ENCODE results near the gene SLC49A4.

Gene SLC49A4

GRCh38 chr3:122926322-122926721 lies 131.5 kb downstream of the SLC49A4 start (continued):
- TF ChIP-seq ZNF112 (tag by site-specific recombination; IDR thresholded peaks at IDR 0.05) (no peak), ZNF707 (tag by site-specific recombination; IDR thresholded peaks at IDR 0.05) (no peak), TCF7L2 (IDR thresholded peaks at IDR 0.05; ENCODE audit: borderline replicate concordance, low read depth, low read length) (no peak), ZFP69B (tag by site-specific recombination; IDR thresholded peaks at IDR 0.05) (no peak)

GRCh38 chr3:122926811-122927210 lies 131.9 kb downstream of the SLC49A4 start:
- CTCF ChIA-PET: no interaction called here
- H3K27ac ChIP-seq (ENCODE audit: extremely low read depth, low read depth, low read length): no peak overlapping the region
- H3K36me3 ChIP-seq (ENCODE audit: control insufficient read depth in 2 of 2, insufficient read depth in 1 of 2, low read length in 2 of 2): no peaks in the 10 kb centered on the region
- peak; percentile 64; the same call in 1 of the 2 replicates for TF ChIP-seq ZNF768 (tag by site-specific recombination; IDR thresholded peaks at IDR 0.05)
- no peak for TF ChIP-seq ZNF548 (tag by site-specific recombination; IDR thresholded peaks at IDR 0.05)
- H3K4me3 ChIP-seq (ENCODE audit: low read depth, low read length): no peak overlapping the region
- POLR2A ChIA-PET: no interaction called here
- no peaks in the 10 kb centered on the region for H3K4me1 ChIP-seq (ENCODE audit: control insufficient read depth, insufficient read depth, low read length)
- no peaks in the 10 kb centered on the region for H3K9me3 ChIP-seq (ENCODE audit: control insufficient read depth, insufficient read depth, low read depth, low read length)

- Histone ChIP-seq H3K9me3 (ENCODE audit: control insufficient read depth, insufficient read depth, low read depth, low read length) (no peaks in the 10 kb centered on the region), H3K36me3 (ENCODE audit: control insufficient read depth in 2 of 2, insufficient read depth in 1 of 2, low read length in 2 of 2) (no peaks in the 10 kb centered on the region), H3K27ac (ENCODE audit: extremely low read depth, low read depth, low read length) (no peak overlapping the region), H3K4me1 (ENCODE audit: control insufficient read depth, insufficient read depth, low read length) (no peaks in the 10 kb centered on the region), H3K4me3 (ENCODE audit: low read depth, low read length) (no peak overlapping the region)
- TF ChIP-seq ZNF837 (tag by site-specific recombination; IDR thresholded peaks at IDR 0.05) (no peak), ZNF664 (tag by site-specific recombination; IDR thresholded peaks at IDR 0.05) (no peak), ZBTB17 (tag by site-specific recombination; IDR thresholded peaks at IDR 0.05) (no peak), BCL11A (tag by site-specific recombination; IDR thresholded peaks at IDR 0.05; ENCODE audit: low read depth) (no peak), SP7 (tag by site-specific recombination; IDR thresholded peaks at IDR 0.05) (no peak), ZNF530 (tag by site-specific recombination; IDR thresholded peaks at IDR 0.05; ENCODE audit: low read depth) (no peak), ZNF48 (tag by site-specific recombination; IDR thresholded peaks at IDR 0.05) (no peak), ZNF580 (tag by site-specific recombination; IDR thresholded peaks at IDR 0.05) (no peak)
- ChIA-PET POLR2A (no interaction called here), CTCF (interaction anchor here (0.6 kb wide), 1 partner anchor 602 kb away, joined by 4 read pairs; no protein-coding TSS in a partner anchor)
These were observed 132.9 kb downstream of the SLC49A4 start for GRCh38 chr3:122927726-122928125.

- Histone ChIP-seq H3K9me3 (ENCODE audit: control insufficient read depth, insufficient read depth, low read depth, low read length) (no peaks in the 10 kb centered on the region), H3K36me3 (ENCODE audit: control insufficient read depth in 2 of 2, insufficient read depth in 1 of 2, low read length in 2 of 2) (no peaks in the 10 kb centered on the region), H3K27ac (ENCODE audit: extremely low read depth, low read depth, low read length) (no peak overlapping the region), H3K4me1 (ENCODE audit: control insufficient read depth, insufficient read depth, low read length) (no peaks in the 10 kb centered on the region), H3K4me3 (ENCODE audit: low read depth, low read length) (no peak overlapping the region)
- CTCF ChIA-PET: interaction anchor here (0.6 kb wide), 1 partner anchor 601 kb away, joined by 4 read pairs; no protein-coding TSS in a partner anchor
- POLR2A ChIA-PET: no interaction called here
- TF ChIP-seq ZNF416 (tag by site-specific recombination; IDR thresholded peaks at IDR 0.05): no peak
- TF ChIP-seq ZNF529 (tag by site-specific recombination; IDR thresholded peaks at IDR 0.05; ENCODE audit: insufficient replicate concordance): no peak
These were observed 133.7 kb downstream of the SLC49A4 start for GRCh38 chr3:122928396-122929187.
